GM21515 (cell line): ENCODE results near the gene NIPBL.
A peak's percentile ranks its signal among the peaks of the same experiment; 100 is the strongest.
"Not testable (repeated sequence)": the region's sequence is repeated elsewhere in the genome, so short reads cannot be mapped to it uniquely, and the experiment has no call there.

ENCODE experiments used
- ATAC-seq: cut with Tn5 transposase; IDR thresholded peaks from one replicate; pipeline ENCODE4 v1.9.1; 2021; ENCODE audit not compliant: unreplicated experiment

Gene NIPBL

DNA sequence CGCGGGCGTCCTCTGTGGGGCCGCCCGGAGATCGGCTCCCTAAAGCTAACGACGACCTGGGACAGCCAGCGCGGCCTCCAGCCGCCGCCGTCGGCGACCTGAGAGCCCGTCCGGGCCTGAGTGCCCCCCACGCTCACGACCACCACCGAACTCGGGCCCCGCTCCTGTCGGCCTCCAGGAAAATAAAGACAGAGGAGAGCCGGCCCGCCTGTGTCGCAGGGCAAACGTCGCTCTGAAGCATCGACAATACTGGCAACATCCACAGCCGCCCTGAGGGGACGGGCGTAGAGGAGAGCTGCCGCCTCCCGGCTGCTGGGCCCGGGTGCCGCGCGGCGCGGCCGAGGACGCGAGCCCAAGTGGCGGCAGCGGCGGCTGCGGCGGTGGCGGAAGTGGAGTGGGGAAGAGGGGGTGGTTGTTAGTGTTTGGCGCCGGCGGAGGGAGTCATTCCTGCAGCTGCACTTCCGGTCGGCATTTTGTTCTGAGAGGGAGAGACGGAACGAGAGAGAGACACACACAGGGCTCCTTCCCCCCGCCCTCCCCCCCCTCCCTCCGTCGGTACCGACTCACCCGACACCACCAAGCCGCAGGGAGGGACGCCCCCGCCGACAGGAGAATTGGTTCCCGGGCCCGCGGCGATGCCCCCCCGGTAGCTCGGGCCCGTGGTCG, at the start of gene NIPBL:
TSS of gene NIPBL (plus strand) at position 471 of the 666 bp plus-strand sequence. CDS start 76,928 bp downstream, outside the sequence.
- peak; percentile 60 for ATAC-seq

DNA sequence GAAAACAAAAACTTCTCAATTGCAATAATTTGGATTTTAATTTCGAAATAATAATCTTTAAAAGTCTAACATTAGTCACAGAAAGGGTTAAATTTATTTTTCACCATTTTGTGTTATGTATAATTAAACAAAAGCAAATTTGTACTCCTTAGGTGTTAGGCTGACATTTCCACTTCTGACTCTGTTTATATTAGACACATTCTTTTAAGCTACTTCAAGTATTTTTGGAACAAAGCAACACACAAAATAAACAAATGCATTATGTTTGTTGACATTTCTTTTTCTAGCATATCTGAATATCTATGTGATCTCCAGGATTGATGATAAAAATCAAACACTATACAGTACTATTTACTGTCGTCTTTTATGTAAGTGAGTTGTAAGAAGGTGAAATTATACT, 44.3 kb upstream of the NIPBL start:
- no peak for ATAC-seq

DNA sequence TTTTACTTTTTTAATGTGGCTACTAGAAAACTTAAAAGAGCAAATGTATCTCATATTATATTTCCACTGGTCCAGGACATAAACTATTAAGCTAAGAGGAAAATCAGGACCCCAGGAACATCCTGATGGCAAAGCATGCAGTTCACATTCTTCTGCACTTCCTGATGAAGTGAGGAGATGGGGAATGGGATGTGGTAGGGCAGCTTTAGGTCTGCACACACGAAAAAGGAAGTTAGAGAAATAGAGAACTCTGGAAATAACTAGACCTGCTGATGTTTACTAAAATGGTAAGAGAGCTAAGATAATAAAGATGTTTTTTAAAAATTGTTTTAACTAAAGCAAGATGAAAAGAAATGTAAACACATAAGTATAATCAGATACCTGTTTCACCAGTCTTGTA, 39.7 kb upstream of the NIPBL start:
- no peak for ATAC-seq

DNA sequence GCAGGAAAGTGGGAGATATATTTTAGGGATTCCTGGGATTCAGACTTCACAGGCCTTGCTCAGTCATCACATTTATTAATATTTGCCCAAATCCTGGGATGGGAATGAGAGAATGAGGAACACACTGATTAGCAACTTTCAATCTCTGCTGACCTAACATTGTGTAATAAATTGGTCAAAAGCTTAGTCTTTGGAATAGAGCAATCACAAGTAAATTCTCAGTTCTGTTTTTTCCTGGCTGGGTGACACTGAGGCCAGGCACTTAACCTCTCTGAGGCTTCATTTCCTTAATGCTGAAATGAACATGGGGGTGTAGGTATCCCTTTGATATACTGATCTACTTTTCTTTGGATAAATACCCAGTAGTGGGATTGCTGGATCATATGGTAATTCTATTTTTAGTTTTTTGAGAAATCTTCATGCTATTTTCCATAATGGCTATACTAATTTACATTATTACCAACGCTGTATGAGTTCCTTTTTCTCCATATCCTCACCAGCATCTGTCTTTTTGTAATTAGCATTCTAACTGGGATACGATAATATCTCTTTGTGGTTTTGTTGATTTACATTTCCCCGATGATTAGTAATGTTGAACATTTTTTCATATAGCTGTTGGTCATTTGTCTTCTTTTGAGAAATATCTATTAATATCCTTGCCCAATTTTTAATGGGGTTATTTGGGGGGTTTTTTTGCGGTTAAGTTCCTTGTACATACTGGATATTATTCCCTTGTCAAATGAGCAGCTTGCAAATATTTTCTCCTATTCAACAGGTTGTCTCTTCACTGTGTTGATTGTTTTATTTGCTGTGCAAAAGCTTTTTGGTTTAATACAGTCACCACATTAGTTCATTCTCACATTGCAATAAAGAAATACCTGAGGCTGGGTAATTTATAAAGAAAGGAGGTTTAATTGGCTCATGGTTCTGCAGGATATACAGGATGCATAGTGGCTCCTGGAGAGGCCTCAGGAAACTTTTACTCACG, 36.8 kb upstream of the NIPBL start:
- ATAC-seq = no peak

- no peak for ATAC-seq
These were observed 34.9 kb upstream of the NIPBL start for GRCh38 chr5:36841677-36842076.

DNA sequence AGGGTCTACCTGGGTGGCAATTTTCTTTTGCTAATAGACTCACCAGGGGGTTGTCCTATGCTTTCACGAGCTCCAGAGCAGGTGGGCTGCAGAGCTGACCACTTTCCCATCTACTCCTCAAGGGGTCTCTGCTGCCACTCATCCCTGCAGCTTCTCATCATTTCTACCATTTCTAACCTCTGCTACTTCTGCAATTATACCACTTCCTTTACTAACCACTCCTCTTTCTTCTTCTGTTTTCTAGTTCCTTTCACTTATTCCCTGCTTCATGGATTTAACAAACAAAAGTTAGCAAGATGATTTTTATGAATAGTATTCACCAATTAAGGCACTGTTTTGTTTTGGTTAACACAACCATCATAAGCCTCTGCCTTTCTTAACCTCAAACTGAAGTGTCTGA, 34.5 kb upstream of the NIPBL start:
- no peak for ATAC-seq

GRCh38 chr5:36844305-36844704, 32.3 kb upstream of the NIPBL start:
- ATAC-seq = no peak

DNA sequence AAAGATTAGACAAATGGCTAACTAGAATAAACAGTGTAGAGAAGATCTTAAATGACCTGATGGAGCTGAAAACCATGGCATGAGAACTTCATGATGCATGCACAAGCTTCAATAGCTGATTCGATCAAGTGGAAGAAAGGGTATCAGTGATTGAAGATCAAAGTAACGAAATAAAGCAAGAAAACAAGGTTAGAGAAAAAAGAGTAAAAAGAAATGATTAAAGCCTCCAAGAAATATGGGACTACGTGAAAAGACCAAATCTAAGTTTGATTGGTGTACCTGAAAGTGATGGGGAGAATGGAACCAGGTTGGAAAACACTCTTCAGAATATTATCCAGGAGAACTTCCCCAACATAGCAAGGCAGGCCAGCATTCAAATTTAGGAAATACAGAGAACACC, 28.0 kb upstream of the NIPBL start:
- not testable (repeated sequence) for ATAC-seq

- not testable (repeated sequence) for ATAC-seq
These were observed 23.7 kb upstream of the NIPBL start for GRCh38 chr5:36852903-36853302.

GRCh38 chr5:36854402-36855140, 22.0 kb upstream of the NIPBL start:
- no peak for ATAC-seq

GRCh38 chr5:36855141-36855495, 21.5 kb upstream of the NIPBL start:
- no peak for ATAC-seq

- no peak for ATAC-seq
These were observed 14.7 kb upstream of the NIPBL start for GRCh38 chr5:36861871-36862270.

GRCh38 chr5:36870399-36871040, 6.0 kb upstream of the NIPBL start:
- peak; percentile 53 for ATAC-seq

DNA sequence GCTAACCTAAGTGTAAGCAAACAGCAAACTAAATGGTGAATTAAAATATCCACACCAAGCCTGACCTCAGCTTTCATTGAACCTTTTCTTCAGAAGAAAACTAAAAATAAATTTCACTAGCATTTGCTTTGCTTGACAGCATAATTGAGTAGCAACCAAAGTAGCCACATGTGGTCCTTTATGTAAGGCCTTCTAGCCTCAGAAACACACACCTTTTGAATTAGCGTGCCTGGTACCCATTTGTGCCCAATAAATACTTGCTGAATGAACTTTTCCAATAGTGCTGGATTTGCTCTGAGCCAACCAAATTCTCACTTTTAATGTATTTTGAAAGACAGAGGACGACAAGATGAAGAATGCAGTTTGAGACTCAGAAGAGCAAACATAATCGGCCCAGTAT, 2.1 kb upstream of the NIPBL start:
- no peak for ATAC-seq

DNA sequence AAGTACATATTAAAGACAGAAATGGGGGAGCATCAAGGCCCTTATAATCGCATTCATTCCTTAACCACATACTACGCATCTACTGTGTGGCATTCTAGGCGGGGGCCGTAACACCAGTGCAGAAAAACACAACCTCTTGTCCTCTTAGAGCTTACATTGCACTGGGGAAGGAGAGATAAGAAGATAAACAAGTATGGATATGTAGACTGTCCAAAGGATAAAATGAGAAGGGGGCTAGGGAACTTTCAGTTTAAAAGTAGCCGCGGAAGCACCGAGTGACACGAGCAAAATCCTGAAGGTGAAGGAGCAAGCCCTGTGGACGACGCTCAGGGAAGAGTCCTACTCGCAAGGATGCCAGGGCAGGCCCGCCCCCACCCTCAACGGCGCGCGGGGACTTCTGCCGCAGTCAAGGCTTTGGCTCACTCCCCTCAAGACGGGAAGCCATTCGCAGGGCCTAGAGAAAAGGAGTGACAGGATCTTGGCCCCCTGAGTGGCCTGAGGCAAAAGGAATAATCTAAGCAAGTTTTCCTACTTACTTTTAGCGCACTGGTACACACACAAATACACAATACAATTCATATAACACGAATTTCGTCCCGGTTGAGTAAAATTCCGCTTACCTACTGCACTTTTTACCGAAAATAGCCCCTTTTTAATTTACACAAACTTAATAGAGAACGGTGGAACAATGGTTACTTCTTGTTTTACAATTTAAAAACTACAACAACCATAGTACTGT, 1.3 kb upstream of the NIPBL start:
- ATAC-seq = peak; percentile 19

DNA sequence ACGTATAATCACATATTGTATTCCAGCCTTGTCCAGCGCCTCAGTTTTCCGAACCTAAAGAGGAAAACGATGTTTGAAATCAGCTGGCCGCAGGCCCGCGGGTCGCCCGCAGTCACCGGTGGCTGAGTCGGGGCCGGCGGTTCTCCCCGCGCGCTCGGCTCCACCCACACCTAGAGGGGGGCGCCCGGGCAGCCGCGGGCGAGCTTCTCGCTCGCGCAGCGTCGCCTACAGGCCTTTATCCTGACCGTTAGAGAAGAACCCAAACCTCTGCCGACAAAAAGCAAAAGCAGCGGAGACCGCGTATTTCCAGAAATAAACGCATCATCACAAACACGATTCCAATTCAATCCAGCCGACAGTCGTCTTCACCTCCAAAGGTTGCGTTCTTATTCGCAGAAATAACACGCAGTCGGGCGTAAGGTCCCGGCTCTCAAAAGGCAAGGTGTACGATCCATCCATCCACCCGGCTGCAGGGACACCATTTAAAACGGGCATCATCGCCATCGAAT, 725 bp upstream of the NIPBL start:
- peak; percentile 57 for ATAC-seq

- ATAC-seq = no peak
These were observed 547 bp downstream of the NIPBL start for GRCh38 chr5:36876965-36877666.

DNA sequence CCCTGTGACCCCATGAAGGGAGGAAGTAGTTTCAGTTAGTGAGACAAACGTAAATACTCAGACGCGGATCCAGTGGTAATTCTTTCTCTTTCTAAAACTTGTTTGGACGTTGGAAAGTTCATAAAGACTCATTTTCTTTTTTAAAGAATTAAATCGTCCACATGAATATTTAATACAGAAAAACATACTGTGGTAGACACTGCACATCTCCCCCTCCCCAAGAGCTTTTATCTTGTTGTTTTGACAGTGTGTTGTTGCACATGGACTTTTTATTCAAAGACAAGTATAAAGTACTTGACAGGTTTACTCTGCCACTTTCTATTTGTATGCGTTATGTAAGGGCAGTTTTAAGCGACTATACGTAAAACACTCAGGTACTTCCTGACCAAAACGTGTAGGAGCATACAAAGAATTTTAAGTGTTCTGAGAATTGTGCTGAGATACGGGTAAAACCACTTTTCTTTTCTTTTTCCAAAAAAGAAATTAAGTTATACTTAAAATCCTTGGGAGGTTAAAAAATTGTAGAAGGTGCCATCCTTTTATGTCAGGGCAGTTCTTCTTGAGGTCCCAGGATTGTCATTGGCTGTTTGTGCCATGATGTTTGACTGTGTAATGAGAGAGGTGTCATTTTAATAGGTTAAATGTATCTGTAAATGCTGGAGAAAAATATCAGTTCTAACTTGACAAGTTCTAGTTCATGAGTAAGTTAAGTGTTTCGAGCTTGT, 1.3 kb downstream of the NIPBL start:
- ATAC-seq = no peak
